Measurements from ENCODE around the gene NLGN1. TPM values are rescaled to one million over a fixed set of nuclear protein-coding genes. Genes with fewer than 3 reads are reported as not detected.
A peak's percentile ranks its signal among the peaks of the same experiment; 100 is the strongest.

Gene NLGN1
- total and polyA plus RNA-seq, 2 experiments from 2014 or later = 14.3 to 20.1 TPM

DNA sequence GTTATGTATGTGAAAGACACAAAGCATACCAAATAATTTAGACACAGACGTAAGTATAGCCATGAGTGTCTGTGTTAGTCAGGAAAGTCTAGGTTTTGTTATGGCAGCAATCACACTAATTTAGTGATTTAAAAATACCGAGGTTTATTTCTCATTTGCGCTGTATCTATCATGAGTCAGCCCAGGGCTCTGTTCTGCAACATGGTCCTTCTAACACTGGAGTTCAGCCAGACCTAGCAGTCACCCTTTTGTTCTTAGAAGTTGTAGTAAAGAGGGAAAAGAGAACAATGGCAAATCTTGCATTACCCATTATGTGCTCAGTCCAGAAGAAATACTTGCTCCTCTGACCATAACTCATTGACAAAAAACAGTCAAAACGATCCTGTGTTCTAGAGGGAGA lies 311.5 kb downstream of the NLGN1 start:
- Histone ChIP-seq H3K9me2 (ENCODE audit: insufficient read depth) (0 out of 2 replicates have a peak, but pooled peaks cover 4% of the 10 kb centered on the region), H3F3A (ENCODE audit: insufficient read depth) (no peaks in the 10 kb centered on the region), H3K36me3 (ENCODE audit: low read depth) (no peaks in the 10 kb centered on the region), H3K9ac (no peak overlapping the region), H3K9me3 (ENCODE audit: low read depth) (no peaks in the 10 kb centered on the region), H2AFZ (no peak overlapping the region), H3K4me1 (ENCODE audit: insufficient read depth) (no peaks in the 10 kb centered on the region), H3K4me2 (ENCODE audit: unreplicated experiment) (no peak overlapping the region), H3K27me3 (replicated peaks; ENCODE audit: insufficient read depth) (no peaks in the 10 kb centered on the region), H3K4me3 (no peak overlapping the region), H3K79me2 (ENCODE audit: insufficient read depth) (no peaks in the 10 kb centered on the region), H3K27ac (no peak overlapping the region), H4K20me1 (ENCODE audit: insufficient read depth) (no peaks in the 10 kb centered on the region)
- in situ Hi-C loops (cut with MboI) = no loop called here
- peak; percentile 25 for DNase-seq
- 65 to 66% methylated on average over 4 of the region's 4 CpGs for WGBS, 2 experiments (ENCODE audit: low coverage in 1 of 2, low lambda C conversion rate in 2 of 2, missing lambda C conversion rate in 2 of 2)
- TF ChIP-seq EZH2phosphoT487 (IDR thresholded peaks at IDR 0.05; ENCODE audit: insufficient read depth, low read depth) (no peak), EZH2 (IDR thresholded peaks at IDR 0.05; ENCODE audit: insufficient read depth, poor library complexity, severe bottlenecking) (no peak)

DNA sequence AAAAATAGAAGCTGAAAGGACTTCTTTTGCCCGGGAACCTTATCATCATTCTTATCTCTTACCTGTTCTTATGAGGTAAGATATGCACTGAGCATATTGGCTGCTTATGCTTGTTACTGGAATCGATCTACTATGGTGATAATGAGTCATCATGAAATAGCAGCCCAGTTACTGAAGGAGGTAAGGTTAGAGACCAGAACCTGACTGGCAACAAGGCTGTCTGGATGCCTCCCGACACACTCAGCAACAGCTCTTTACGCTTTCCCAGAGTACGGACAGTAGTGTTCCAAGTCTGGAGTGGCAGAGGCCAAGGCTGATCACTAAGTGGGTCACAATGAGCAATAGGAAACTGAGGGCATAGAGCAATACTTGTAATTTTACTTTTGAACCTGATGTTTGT lies 314.1 kb downstream of the NLGN1 start:
- WGBS, 2 experiments (ENCODE audit: low coverage in 1 of 2, low lambda C conversion rate in 2 of 2, missing lambda C conversion rate in 2 of 2) = 74 to 75% methylated on average over 5 of the region's 5 CpGs

GRCh38 chr3:173719585-173719984 lies 322.0 kb downstream of the NLGN1 start:
- H3K79me2 ChIP-seq (ENCODE audit: insufficient read depth) = no peaks in the 10 kb centered on the region
- no peak for DNase-seq
- H3K9ac ChIP-seq = no peak overlapping the region
- no peak overlapping the region for H2AFZ ChIP-seq
- H3K4me2 ChIP-seq (ENCODE audit: unreplicated experiment) = no peak overlapping the region
- no peaks in the 10 kb centered on the region for H3K4me1 ChIP-seq (ENCODE audit: insufficient read depth)
- no peaks in the 10 kb centered on the region for H3K9me2 ChIP-seq (ENCODE audit: insufficient read depth)
- H3K4me3 ChIP-seq = no peak overlapping the region
- H3K9me3 ChIP-seq (ENCODE audit: low read depth) = no peaks in the 10 kb centered on the region
- TF ChIP-seq EZH2 (IDR thresholded peaks at IDR 0.05; ENCODE audit: insufficient read depth, poor library complexity, severe bottlenecking) (no peak), EZH2phosphoT487 (IDR thresholded peaks at IDR 0.05; ENCODE audit: insufficient read depth, low read depth) (no peak)
- no peaks in the 10 kb centered on the region for H3K36me3 ChIP-seq (ENCODE audit: low read depth)
- 79 to 87% methylated on average over 3 of the region's 3 CpGs for WGBS, 2 experiments (ENCODE audit: low coverage in 1 of 2, low lambda C conversion rate in 2 of 2, missing lambda C conversion rate in 2 of 2)
- H4K20me1 ChIP-seq (ENCODE audit: insufficient read depth) = no peaks in the 10 kb centered on the region
- in situ Hi-C loops (cut with MboI) = no loop called here
- no peak overlapping the region for H3K27ac ChIP-seq
- no peaks in the 10 kb centered on the region for H3K27me3 ChIP-seq (replicated peaks; ENCODE audit: insufficient read depth)
- H3F3A ChIP-seq (ENCODE audit: insufficient read depth) = no peaks in the 10 kb centered on the region

More for the DNA sequence above, 314.1 kb downstream of the NLGN1 start:
- H3K9me2 ChIP-seq (ENCODE audit: insufficient read depth) = 0 out of 2 replicates have a peak, but pooled peaks cover 4% of the 10 kb centered on the region
- no peak overlapping the region for H3K4me2 ChIP-seq (ENCODE audit: unreplicated experiment)
- H2AFZ ChIP-seq = no peak overlapping the region
- no peaks in the 10 kb centered on the region for H4K20me1 ChIP-seq (ENCODE audit: insufficient read depth)
- H3K4me3 ChIP-seq = no peak overlapping the region
- no peak for DNase-seq
- in situ Hi-C loops (cut with MboI) = no loop called here
- H3K9me3 ChIP-seq (ENCODE audit: low read depth) = no peaks in the 10 kb centered on the region
- H3F3A ChIP-seq (ENCODE audit: insufficient read depth) = no peaks in the 10 kb centered on the region
- H3K27ac ChIP-seq = no peak overlapping the region
- H3K36me3 ChIP-seq (ENCODE audit: low read depth) = no peaks in the 10 kb centered on the region
- H3K4me1 ChIP-seq (ENCODE audit: insufficient read depth) = no peaks in the 10 kb centered on the region
- no peak overlapping the region for H3K9ac ChIP-seq
- TF ChIP-seq EZH2phosphoT487 (IDR thresholded peaks at IDR 0.05; ENCODE audit: insufficient read depth, low read depth) (no peak), EZH2 (IDR thresholded peaks at IDR 0.05; ENCODE audit: insufficient read depth, poor library complexity, severe bottlenecking) (no peak)
- no peaks in the 10 kb centered on the region for H3K79me2 ChIP-seq (ENCODE audit: insufficient read depth)
- H3K27me3 ChIP-seq (replicated peaks; ENCODE audit: insufficient read depth) = no peaks in the 10 kb centered on the region

DNA sequence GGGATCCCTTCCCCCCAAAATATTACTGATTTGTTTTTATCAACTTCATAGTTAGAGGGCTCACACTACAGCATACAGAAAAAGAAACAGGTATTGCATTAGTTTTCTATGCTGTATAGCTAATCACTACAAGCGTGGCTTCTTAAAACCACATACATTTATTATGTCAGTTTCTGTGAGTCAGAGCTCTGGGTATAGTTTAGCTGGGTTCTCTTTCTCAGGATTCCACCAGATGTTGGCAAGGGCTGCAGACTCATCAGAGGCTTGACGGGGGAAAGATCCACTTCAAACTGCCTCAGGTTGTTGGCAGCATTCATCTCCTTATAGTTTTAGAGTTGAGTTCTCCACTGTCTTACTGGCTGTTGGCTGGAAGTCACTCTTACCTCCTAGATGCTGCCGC lies 328.0 kb downstream of the NLGN1 start:
- Histone ChIP-seq H3K9me2 (ENCODE audit: insufficient read depth) (no peaks in the 10 kb centered on the region), H3K36me3 (ENCODE audit: low read depth) (no peaks in the 10 kb centered on the region), H3K9me3 (ENCODE audit: low read depth) (no peaks in the 10 kb centered on the region), H3K27ac (no peak overlapping the region), H3K4me3 (no peak overlapping the region), H3K27me3 (replicated peaks; ENCODE audit: insufficient read depth) (no peaks in the 10 kb centered on the region), H3K4me1 (ENCODE audit: insufficient read depth) (no peaks in the 10 kb centered on the region), H3K9ac (no peak overlapping the region), H3F3A (ENCODE audit: insufficient read depth) (no peaks in the 10 kb centered on the region), H3K4me2 (ENCODE audit: unreplicated experiment) (no peak overlapping the region), H3K79me2 (ENCODE audit: insufficient read depth) (no peaks in the 10 kb centered on the region), H4K20me1 (ENCODE audit: insufficient read depth) (no peaks in the 10 kb centered on the region), H2AFZ (no peak overlapping the region)
- DNase-seq = peak; percentile 40
- TF ChIP-seq EZH2phosphoT487 (IDR thresholded peaks at IDR 0.05; ENCODE audit: insufficient read depth, low read depth) = no peak
- no peak for TF ChIP-seq EZH2 (IDR thresholded peaks at IDR 0.05; ENCODE audit: insufficient read depth, poor library complexity, severe bottlenecking)
- in situ Hi-C loops (cut with MboI) = no loop called here
- 69 to 73% methylated on average over 3 of the region's 3 CpGs for WGBS, 2 experiments (ENCODE audit: low coverage in 1 of 2, low lambda C conversion rate in 2 of 2, missing lambda C conversion rate in 2 of 2)

GRCh38 chr3:173730391-173730790 lies 332.8 kb downstream of the NLGN1 start:
- in situ Hi-C loops (cut with MboI) = no loop called here
- WGBS, 2 experiments (ENCODE audit: low coverage in 1 of 2, low lambda C conversion rate in 2 of 2, missing lambda C conversion rate in 2 of 2) = 83 to 86% methylated on average over 2 of the region's 2 CpGs
- no peak overlapping the region for H3K9ac ChIP-seq
- H3F3A ChIP-seq (ENCODE audit: insufficient read depth) = 0 out of 2 replicates have a peak, but pooled peaks cover 9% of the 10 kb centered on the region
- DNase-seq = peak; percentile 40
- no peak overlapping the region for H3K27ac ChIP-seq
- no peaks in the 10 kb centered on the region for H3K9me2 ChIP-seq (ENCODE audit: insufficient read depth)
- no peaks in the 10 kb centered on the region for H3K79me2 ChIP-seq (ENCODE audit: insufficient read depth)
- peaks cover 24% of the 10 kb centered on the region for H3K4me1 ChIP-seq (ENCODE audit: insufficient read depth)
- TF ChIP-seq EZH2phosphoT487 (IDR thresholded peaks at IDR 0.05; ENCODE audit: insufficient read depth, low read depth) = no peak
- no peak overlapping the region for H3K4me2 ChIP-seq (ENCODE audit: unreplicated experiment)
- no peaks in the 10 kb centered on the region for H3K9me3 ChIP-seq (ENCODE audit: low read depth)
- no peaks in the 10 kb centered on the region for H4K20me1 ChIP-seq (ENCODE audit: insufficient read depth)
- H3K4me3 ChIP-seq = no peak overlapping the region
- H3K36me3 ChIP-seq (ENCODE audit: low read depth) = no peaks in the 10 kb centered on the region
- no peak overlapping the region for H2AFZ ChIP-seq
- no peaks in the 10 kb centered on the region for H3K27me3 ChIP-seq (replicated peaks; ENCODE audit: insufficient read depth)

Measured in GM23248 (cell line).